HCT116 (cell line): Measurements from ENCODE around the gene WIPI1. TPM values are rescaled to one million over a fixed set of nuclear protein-coding genes. Genes with fewer than 3 reads are reported as not detected.

Experiments
- ATAC-seq: fragments of 200-7000 bp; cut with Tn5 transposase; 2 replicates; pipeline ENCODE4 v1.9.1; 2020; ENCODE audit warnings: mild to moderate bottlenecking, moderate library complexity
- BruUV-seq: library from RNA; stranded (reverse); fragments of 400-500 nt; replicated peaks from 2 replicates; lab custom pipeline; 2021; lab: Mats Ljungman, UMichigan
- CTCF ChIA-PET: fragments of 300-600 bp; sonication (Branson Sonifier 250); formaldehyde crosslinking; loops from one replicate; lab custom pipeline; 2021; ENCODE audit warnings: antibody characterized with exemption; lab: Charles Lee
- POLR2A ChIA-PET: fragments of 300-600, 350-600 bp; sonication (Branson Sonifier 250); formaldehyde crosslinking; loops from one replicate; lab custom pipeline; 2021; ENCODE audit warnings: antibody characterized with exemption; lab: Charles Lee
- RAD21 ChIA-PET, 2 experiments: fragments of 300-600 bp; sonication (Branson Sonifier 250); formaldehyde crosslinking; loops; one replicate each; lab custom pipeline; 2023; ENCODE audit warnings: low total read pairs in 2 of 2; ENCODE audit not compliant: uncharacterized antibody in 2 of 2, unreplicated experiment in 2 of 2, low non-redundant PET in 1 of 2; lab: Charles Lee
- DNase-seq: peaks from one replicate; pipeline ENCODE4 v3.0.0-alpha.2; 2010; ENCODE audit warnings: low read depth, low spot score
- H2AFZ ChIP-seq: fragments of 200-600 bp; shearing (Covaris generic), sonication (generic); 2 replicates; pipeline ENCODE4 v1.6.1; 2017; ENCODE audit warnings: low read depth, mixed run types, mixed read lengths, antibody characterized with exemption, low read length; ENCODE audit not compliant: poor library complexity, severe bottlenecking
- H3K27ac ChIP-seq: 2 replicates; pipeline ENCODE4 v1.5.1; 2012; ENCODE audit warnings: low read depth, low read length
- H3K27me3 ChIP-seq: fragments of 200-600 bp; sonication (generic); 2 replicates; pipeline ENCODE4 v1.6.1; 2016; ENCODE audit warnings: mixed run types, low read length, mixed read lengths; ENCODE audit not compliant: insufficient read depth
- H3K36me3 ChIP-seq, 2 experiments: fragments of 200-500 bp in 1 of 2; fragments of 200-600 bp in 1 of 2; sonication (Bioruptor generic) in 1 of 2; sonication (generic) in 1 of 2; 2 replicates each; pipeline versions ENCODE4 v1.5.1 to v1.6.1; 2014 to 2016; ENCODE audit warnings: low read length in 2 of 2, inconsistent platforms in 1 of 2, mixed read lengths in 1 of 2, mixed run types in 1 of 2; ENCODE audit not compliant: insufficient read depth in 2 of 2, control insufficient read depth in 1 of 2
- H3K4me1 ChIP-seq, 2 experiments: fragments of 200-600 bp in 1 of 2; sonication (generic) in 1 of 2; 2 replicates each; pipeline versions ENCODE4 v1.5.1 to v1.6.1; 2012 to 2017; ENCODE audit warnings: low read length in 2 of 2, inconsistent platforms in 1 of 2, mild to moderate bottlenecking in 1 of 2, mixed read lengths in 1 of 2, mixed run types in 1 of 2, moderate library complexity in 1 of 2; ENCODE audit not compliant: insufficient read depth in 2 of 2, control insufficient read depth in 1 of 2
- H3K4me2 ChIP-seq: fragments of 200-600 bp; sonication (generic); 2 replicates; pipeline ENCODE4 v1.6.1; 2017; ENCODE audit warnings: mixed run types, low read length, mixed read lengths
- H3K4me3 ChIP-seq, 2 experiments: fragments of 200-600 bp in 1 of 2; sonication (generic) in 1 of 2; replicated peaks in 1 of 2; 2 replicates each; pipeline ENCODE4 v1.5.1; 2011 to 2016; ENCODE audit warnings: low read length in 2 of 2, control low read depth in 1 of 2, low read depth in 1 of 2, mild to moderate bottlenecking in 1 of 2, mixed read lengths in 1 of 2, mixed run types in 1 of 2
- H3K79me2 ChIP-seq: fragments of 200-600 bp; sonication (generic); 2 replicates; pipeline ENCODE4 v1.6.1; 2017; ENCODE audit warnings: mild to moderate bottlenecking, mixed run types, low read length, moderate library complexity, mixed read lengths; ENCODE audit not compliant: insufficient read depth
- H3K9ac ChIP-seq: fragments of 200-600 bp; sonication (generic); 2 replicates; pipeline ENCODE4 v1.6.1; 2016; ENCODE audit warnings: low read length, mixed read lengths
- H3K9me2 ChIP-seq: fragments of 200-600 bp; sonication (generic), shearing (Covaris generic); 2 replicates; pipeline ENCODE4 v1.6.1; 2017; ENCODE audit warnings: mixed run types, mild to moderate bottlenecking, moderate library complexity; ENCODE audit not compliant: insufficient read depth
- H3K9me3 ChIP-seq, 2 experiments: fragments of 200-500 bp in 1 of 2; fragments of 200-600 bp in 1 of 2; sonication (Bioruptor generic) in 1 of 2; sonication (generic) in 1 of 2; 2 replicates each; pipeline ENCODE4 v1.6.1; 2014 to 2017; ENCODE audit warnings: low read length in 2 of 2, mixed read lengths in 2 of 2, inconsistent platforms in 1 of 2, low read depth in 1 of 2, mild to moderate bottlenecking in 1 of 2, mixed run types in 1 of 2, moderate library complexity in 1 of 2; ENCODE audit not compliant: control insufficient read depth in 1 of 2, insufficient read depth in 1 of 2
- H4K20me1 ChIP-seq: fragments of 200-600 bp; sonication (generic), shearing (Covaris generic); 2 replicates; pipeline ENCODE4 v1.6.1; 2017; ENCODE audit warnings: mixed run types, mild to moderate bottlenecking, moderate library complexity; ENCODE audit not compliant: insufficient read depth
- CEBPB ChIP-seq: IDR thresholded peaks from 2 replicates; pipeline ENCODE4 v1.6.1; 2012; ENCODE audit warnings: low read depth
- EGR1 ChIP-seq: IDR thresholded peaks from 2 replicates; pipeline ENCODE4 v1.6.1; 2012; ENCODE audit warnings: low read depth
- EZH2phosphoT487 ChIP-seq: fragments of 200-600 bp; IDR thresholded peaks from 2 replicates; pipeline ENCODE4 v1.6.1; 2018; ENCODE audit warnings: antibody characterized with exemption, borderline replicate concordance
- JUND ChIP-seq: IDR thresholded peaks from 2 replicates; pipeline ENCODE4 v1.6.1; 2012
- POLR2AphosphoS5 ChIP-seq: IDR thresholded peaks from 2 replicates; pipeline ENCODE4 v1.6.1; 2011; ENCODE audit warnings: mild to moderate bottlenecking, low read depth, low read length, moderate library complexity
- RAD21 ChIP-seq: IDR thresholded peaks from 2 replicates; pipeline ENCODE4 v1.6.1; 2012; ENCODE audit warnings: low read depth, mild to moderate bottlenecking
- SIN3A ChIP-seq: IDR thresholded peaks from 2 replicates; pipeline ENCODE4 v1.6.1; 2012; ENCODE audit warnings: low read depth
- SRF ChIP-seq: IDR thresholded peaks from 2 replicates; pipeline ENCODE4 v1.6.1; 2012; ENCODE audit warnings: low read depth
- ZFX ChIP-seq: fragments of 450-650 bp; IDR thresholded peaks from 2 replicates; pipeline ENCODE4 v1.6.1; 2017
- ZNF274 ChIP-seq: fragments of 200-500 bp; sonication (Bioruptor generic); IDR thresholded peaks from 2 replicates; pipeline ENCODE4 v1.6.1; 2014; ENCODE audit warnings: mild to moderate bottlenecking, low read depth, low read length, inconsistent platforms
- intact Hi-C: fragments of 100-400 bp; cut with micrococcal nuclease; formaldehyde crosslinking; loops from 2 replicates; pipeline ENCODE4 v1.10.0; 2022
- total RNA-seq: library from RNA; stranded (reverse); gene quantifications from one replicate; pipeline ENCODE4 v1.2.1, GENCODE V29; 2021; ENCODE audit not compliant: unreplicated experiment
- TF ChIP-seq, protein P1 (sequence below), 3 experiments: fragments of 200-600 bp in 1 of 3; sonication (generic) in 1 of 3; IDR thresholded peaks in 2 of 3; conservative IDR thresholded peaks in 1 of 3; 2 replicates each; pipeline ENCODE4 v1.5.1; 2012 to 2017; ENCODE audit warnings: low read depth in 2 of 3, low read length in 2 of 3, antibody characterized with exemption in 1 of 3, borderline replicate concordance in 1 of 3, control low read depth in 1 of 3, mild to moderate bottlenecking in 1 of 3, mixed read lengths in 1 of 3, mixed run types in 1 of 3, moderate library complexity in 1 of 3; ENCODE audit not compliant: insufficient read depth in 1 of 3
- TF ChIP-seq, protein P2 (sequence below): IDR thresholded peaks from 2 replicates; pipeline ENCODE4 v1.6.1; 2012

WIPI1 gene
- total RNA-seq, 1 experiment from 2014 or later, result 21.5 TPM

DNA sequence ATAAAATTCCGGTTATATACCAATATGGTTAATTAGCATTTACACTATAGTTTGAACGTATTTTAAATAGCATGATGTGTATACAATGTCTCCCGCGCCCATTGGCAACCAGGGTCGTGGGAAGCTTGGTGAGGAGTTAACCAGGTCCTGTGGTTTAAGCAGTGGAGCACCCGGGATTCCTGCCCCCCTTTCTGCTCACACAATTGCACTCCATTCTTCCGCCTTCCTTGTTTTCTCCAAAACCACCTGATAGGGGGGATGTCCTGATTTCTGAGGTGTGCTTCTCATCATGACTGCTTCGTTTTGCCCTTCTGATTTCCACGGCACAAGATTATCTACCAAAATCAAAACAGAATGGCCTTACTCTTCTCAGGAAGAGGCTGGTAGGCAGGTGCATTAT is 35.8 kb downstream of the WIPI1 start:
- TF ChIP-seq ZNF274, result no peak
- TF ChIP-seq, protein P1, sequence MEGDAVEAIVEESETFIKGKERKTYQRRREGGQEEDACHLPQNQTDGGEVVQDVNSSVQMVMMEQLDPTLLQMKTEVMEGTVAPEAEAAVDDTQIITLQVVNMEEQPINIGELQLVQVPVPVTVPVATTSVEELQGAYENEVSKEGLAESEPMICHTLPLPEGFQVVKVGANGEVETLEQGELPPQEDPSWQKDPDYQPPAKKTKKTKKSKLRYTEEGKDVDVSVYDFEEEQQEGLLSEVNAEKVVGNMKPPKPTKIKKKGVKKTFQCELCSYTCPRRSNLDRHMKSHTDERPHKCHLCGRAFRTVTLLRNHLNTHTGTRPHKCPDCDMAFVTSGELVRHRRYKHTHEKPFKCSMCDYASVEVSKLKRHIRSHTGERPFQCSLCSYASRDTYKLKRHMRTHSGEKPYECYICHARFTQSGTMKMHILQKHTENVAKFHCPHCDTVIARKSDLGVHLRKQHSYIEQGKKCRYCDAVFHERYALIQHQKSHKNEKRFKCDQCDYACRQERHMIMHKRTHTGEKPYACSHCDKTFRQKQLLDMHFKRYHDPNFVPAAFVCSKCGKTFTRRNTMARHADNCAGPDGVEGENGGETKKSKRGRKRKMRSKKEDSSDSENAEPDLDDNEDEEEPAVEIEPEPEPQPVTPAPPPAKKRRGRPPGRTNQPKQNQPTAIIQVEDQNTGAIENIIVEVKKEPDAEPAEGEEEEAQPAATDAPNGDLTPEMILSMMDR (IDR thresholded peaks at IDR 0.05 in 2 of 3, conservative IDR thresholded peaks at IDR 0.05 in 1 of 3; ENCODE audit: borderline replicate concordance in 1 of 3, insufficient read depth in 1 of 3, low read depth in 2 of 3, low read length in 2 of 3), result no peak
- TF ChIP-seq RAD21, result no peak
- TF ChIP-seq, protein P2, sequence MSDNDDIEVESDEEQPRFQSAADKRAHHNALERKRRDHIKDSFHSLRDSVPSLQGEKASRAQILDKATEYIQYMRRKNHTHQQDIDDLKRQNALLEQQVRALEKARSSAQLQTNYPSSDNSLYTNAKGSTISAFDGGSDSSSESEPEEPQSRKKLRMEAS, result no peak
- TF ChIP-seq CEBPB, result no peak
- no peak for TF ChIP-seq JUND
- TF ChIP-seq SIN3A, result no peak
- TF ChIP-seq EZH2phosphoT487, result no peak
- no peak for TF ChIP-seq EGR1
- TF ChIP-seq SRF, result no peak
- TF ChIP-seq POLR2AphosphoS5, result no peak
- no peak for TF ChIP-seq ZFX
- H3K4me2 ChIP-seq, result no peak overlapping the region
- RAD21 ChIA-PET, result no interaction called here
- no peak overlapping the region for H3K9ac ChIP-seq
- H4K20me1 ChIP-seq, result no peaks in the 10 kb centered on the region
- no peaks in the 10 kb centered on the region for H3K9me3 ChIP-seq
- ATAC-seq (no peak), DNase-seq (no peak)
- CTCF ChIA-PET, result no interaction called here
- intact Hi-C loops, result no loop called here
- H2AFZ ChIP-seq, result no peak overlapping the region
- no peaks in the 10 kb centered on the region for H3K27me3 ChIP-seq
- no peak overlapping the region for H3K4me3 ChIP-seq
- no peaks in the 10 kb centered on the region for H3K9me2 ChIP-seq
- 0 out of 4 replicates have a peak, but pooled peaks cover 0 to 2% of the 10 kb centered on the region in 2 experiments for H3K36me3 ChIP-seq
- no TSS peak for BruUV-seq
- peaks cover 0 to 4% of the 10 kb centered on the region in 2 experiments; a peak in 1 of 4 replicates for H3K4me1 ChIP-seq
- POLR2A ChIA-PET, result no interaction called here
- no peak overlapping the region for H3K27ac ChIP-seq
- H3K79me2 ChIP-seq, result no peaks in the 10 kb centered on the region
